Measurements from ENCODE around the gene GFM2.
"Not testable (repeated sequence)": the region's sequence is repeated elsewhere in the genome, so short reads cannot be mapped to it uniquely, and the experiment has no call there.

Gene GFM2

DNA sequence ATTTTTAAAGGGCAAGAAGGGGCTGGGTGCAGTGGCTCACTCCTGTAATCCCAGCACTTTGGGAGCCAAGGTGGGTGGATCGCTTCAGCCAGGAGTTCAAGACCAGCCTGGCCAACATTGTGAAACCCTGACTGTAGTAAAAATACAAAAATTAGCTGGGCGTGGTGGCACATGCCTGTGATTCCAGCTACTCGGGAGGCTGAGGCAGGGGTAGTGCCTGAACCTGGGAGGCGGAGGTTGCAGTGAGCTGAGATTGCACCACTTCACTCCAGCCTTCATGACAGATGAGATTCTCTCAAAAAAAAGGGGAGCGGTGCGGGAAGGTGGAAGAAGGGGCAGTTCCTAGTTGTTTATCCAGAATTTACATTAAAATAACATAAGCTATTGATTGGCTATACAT is 90.5 kb downstream of the GFM2 start:
- not testable (repeated sequence) for H3K4me3 Mint-ChIP-seq; H3K4me1 Mint-ChIP-seq; H3K9me3 Mint-ChIP-seq; DNase-seq (ENCODE audit: low spot score in 2 of 2); ATAC-seq; H3K36me3 Mint-ChIP-seq; H3K27ac Mint-ChIP-seq

DNA sequence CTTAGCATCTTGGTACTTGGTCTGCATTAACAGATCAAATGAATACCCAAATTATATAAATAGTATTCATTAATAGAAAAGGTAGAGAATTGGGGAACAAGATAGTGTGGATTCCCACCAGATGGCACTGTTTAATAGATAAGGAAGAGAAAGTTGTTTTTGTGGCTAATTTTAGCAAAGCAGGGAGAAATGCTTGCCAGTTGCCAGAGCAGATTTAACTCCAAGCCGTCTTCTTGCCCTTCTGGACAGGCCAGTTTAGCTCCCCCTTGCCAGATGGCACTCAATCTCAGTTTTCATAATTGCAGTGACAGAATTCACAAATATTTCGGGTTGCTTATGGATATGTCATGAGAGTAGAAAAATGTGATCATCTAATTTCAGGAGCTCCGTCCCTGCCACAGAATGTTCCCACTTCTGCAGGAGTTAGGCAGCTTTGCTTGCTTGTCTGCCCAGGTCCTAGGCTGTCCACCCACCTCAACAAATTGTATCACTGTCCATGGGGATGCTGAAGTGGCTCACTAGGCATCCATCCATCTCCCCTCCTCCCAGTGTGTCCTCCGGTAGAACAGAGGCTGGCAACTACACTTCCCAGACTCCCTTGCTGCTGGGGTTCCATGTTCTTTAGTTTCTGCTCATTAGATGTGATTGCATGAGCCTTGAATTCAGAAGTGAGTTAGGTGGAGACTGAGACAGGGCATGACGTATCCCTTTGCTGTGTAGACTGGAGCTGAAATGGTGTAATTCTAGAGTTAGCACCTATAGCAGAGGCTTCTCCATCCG is 93.7 kb downstream of the GFM2 start:
- no peak for ATAC-seq
- Mint-ChIP-seq H3K36me3 (no peaks in the 10 kb centered on the region), H3K27ac (no peak overlapping the region), H3K4me1 (no peaks in the 10 kb centered on the region), H3K9me3 (no peaks in the 10 kb centered on the region), H3K4me3 (no peak overlapping the region)
- no peak for DNase-seq (ENCODE audit: low spot score in 2 of 2)

DNA sequence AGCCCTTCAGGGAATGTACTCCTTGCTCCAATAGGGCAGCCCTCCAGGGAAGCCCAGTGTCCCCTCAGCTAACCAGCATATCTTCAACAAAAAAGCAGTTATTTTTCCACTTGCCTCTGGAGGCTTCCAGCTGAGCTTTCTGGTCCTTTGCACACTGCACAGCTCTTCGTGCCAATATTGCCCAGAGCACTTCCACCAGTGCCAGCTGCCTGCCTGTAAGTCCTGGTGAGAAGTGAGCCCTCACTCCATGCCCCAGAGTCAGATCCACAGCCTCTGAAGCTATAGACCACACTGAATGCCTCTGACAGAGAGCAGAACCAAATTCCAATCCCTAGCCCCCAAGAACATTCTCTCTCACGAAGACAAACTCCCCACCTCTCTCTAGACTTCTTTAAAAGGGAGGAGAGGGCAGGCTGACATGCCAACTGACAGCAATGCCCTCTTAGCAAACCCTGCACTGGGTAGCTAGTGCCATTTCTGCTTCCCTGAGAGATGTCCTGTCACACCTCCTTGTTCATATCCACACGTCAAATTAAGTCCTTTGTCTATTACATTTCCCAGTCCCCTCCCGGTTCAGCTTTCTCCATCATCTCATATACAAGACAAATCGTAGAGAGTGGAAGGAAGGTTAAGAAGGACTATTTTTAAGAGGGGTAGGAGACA is 94.6 kb downstream of the GFM2 start:
- no peak overlapping the region for H3K4me3 Mint-ChIP-seq
- no peaks in the 10 kb centered on the region for H3K4me1 Mint-ChIP-seq
- no peak for DNase-seq (ENCODE audit: low spot score in 2 of 2)
- ATAC-seq, result no peak
- no peak overlapping the region for H3K27ac Mint-ChIP-seq
- no peaks in the 10 kb centered on the region for H3K9me3 Mint-ChIP-seq
- no peaks in the 10 kb centered on the region for H3K36me3 Mint-ChIP-seq

Data from stimulated activated effector memory CD8-positive, alpha-beta T cell treated with anti-CD3 and anti-CD28 coated beads, Interleukin-12 subunit alpha, Interleukin-12 subunit beta, amount 100 ng/mL, for 72 hours (primary cell).